HL-60 (cell line): Measurements from ENCODE around the gene CYB5B.

Experiments used
- DNase-seq, 2 experiments: peaks; one replicate each; pipeline ENCODE4 v3.0.0-alpha.2; 2010 to 2020; ENCODE audit warnings: low read depth in 1 of 2, low spot score in 1 of 2
- H3K27ac ChIP-seq: fragments of 250-450 bp; sonication (Bioruptor Pico); replicated peaks from 2 replicates; pipeline ENCODE4 v1.5.1; 2020; ENCODE audit warnings: mild to moderate bottlenecking, moderate library complexity
- H3K27me3 ChIP-seq: fragments of 250-450 bp; sonication (Bioruptor Pico); 2 replicates; pipeline ENCODE4 v1.5.1; 2021; ENCODE audit warnings: mild to moderate bottlenecking, moderate library complexity; ENCODE audit not compliant: insufficient read depth, poor library complexity, severe bottlenecking
- H3K4me3 ChIP-seq: replicated peaks from 2 replicates; pipeline ENCODE4 v1.5.1; 2011; ENCODE audit warnings: mild to moderate bottlenecking, control low read depth, low read length; ENCODE audit not compliant: insufficient read depth
- GABPA ChIP-seq: IDR thresholded peaks from 2 replicates; pipeline ENCODE4 v1.6.1; 2012; ENCODE audit warnings: low read depth
- POLR2AphosphoS5 ChIP-seq: IDR thresholded peaks from 2 replicates; pipeline ENCODE4 v1.6.1; 2012; ENCODE audit warnings: low read depth
- SPI1 ChIP-seq: IDR thresholded peaks from 2 replicates; pipeline ENCODE4 v1.6.1; 2012; ENCODE audit warnings: low read depth, mild to moderate bottlenecking, borderline replicate concordance
- TF ChIP-seq, protein P1 (sequence below): IDR thresholded peaks from one replicate; pipeline ENCODE4 v1.5.1; 2011; ENCODE audit warnings: low read length, control low read depth, inconsistent platforms; ENCODE audit not compliant: insufficient read depth
- TF ChIP-seq, protein P2 (sequence below): IDR thresholded peaks from 2 replicates; pipeline ENCODE4 v1.6.1; 2012; ENCODE audit warnings: low read depth; ENCODE audit not compliant: insufficient replicate concordance

CYB5B gene

DNA sequence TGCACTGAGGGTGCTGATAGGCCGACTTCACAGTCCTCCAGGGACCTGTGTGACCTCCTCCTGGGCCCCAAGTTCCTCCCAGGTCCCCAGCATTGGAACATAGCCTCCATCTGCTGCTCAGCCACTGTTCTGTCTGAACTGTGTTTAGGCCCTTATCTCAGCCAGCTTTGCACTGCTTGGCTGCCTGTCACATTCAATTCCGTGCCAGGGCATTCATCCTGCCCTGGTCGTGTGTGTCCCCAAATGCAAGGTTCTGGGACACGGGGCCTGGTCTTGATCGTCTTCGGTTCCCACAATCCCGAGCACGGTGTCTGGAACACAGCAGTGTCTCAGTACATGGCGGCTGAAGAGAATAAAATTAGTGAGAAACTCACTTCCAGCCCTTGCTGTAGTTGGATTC, 71.4 kb downstream of the CYB5B start:
- TF ChIP-seq, protein P1, sequence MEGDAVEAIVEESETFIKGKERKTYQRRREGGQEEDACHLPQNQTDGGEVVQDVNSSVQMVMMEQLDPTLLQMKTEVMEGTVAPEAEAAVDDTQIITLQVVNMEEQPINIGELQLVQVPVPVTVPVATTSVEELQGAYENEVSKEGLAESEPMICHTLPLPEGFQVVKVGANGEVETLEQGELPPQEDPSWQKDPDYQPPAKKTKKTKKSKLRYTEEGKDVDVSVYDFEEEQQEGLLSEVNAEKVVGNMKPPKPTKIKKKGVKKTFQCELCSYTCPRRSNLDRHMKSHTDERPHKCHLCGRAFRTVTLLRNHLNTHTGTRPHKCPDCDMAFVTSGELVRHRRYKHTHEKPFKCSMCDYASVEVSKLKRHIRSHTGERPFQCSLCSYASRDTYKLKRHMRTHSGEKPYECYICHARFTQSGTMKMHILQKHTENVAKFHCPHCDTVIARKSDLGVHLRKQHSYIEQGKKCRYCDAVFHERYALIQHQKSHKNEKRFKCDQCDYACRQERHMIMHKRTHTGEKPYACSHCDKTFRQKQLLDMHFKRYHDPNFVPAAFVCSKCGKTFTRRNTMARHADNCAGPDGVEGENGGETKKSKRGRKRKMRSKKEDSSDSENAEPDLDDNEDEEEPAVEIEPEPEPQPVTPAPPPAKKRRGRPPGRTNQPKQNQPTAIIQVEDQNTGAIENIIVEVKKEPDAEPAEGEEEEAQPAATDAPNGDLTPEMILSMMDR: no peak
- TF ChIP-seq, protein P2, sequence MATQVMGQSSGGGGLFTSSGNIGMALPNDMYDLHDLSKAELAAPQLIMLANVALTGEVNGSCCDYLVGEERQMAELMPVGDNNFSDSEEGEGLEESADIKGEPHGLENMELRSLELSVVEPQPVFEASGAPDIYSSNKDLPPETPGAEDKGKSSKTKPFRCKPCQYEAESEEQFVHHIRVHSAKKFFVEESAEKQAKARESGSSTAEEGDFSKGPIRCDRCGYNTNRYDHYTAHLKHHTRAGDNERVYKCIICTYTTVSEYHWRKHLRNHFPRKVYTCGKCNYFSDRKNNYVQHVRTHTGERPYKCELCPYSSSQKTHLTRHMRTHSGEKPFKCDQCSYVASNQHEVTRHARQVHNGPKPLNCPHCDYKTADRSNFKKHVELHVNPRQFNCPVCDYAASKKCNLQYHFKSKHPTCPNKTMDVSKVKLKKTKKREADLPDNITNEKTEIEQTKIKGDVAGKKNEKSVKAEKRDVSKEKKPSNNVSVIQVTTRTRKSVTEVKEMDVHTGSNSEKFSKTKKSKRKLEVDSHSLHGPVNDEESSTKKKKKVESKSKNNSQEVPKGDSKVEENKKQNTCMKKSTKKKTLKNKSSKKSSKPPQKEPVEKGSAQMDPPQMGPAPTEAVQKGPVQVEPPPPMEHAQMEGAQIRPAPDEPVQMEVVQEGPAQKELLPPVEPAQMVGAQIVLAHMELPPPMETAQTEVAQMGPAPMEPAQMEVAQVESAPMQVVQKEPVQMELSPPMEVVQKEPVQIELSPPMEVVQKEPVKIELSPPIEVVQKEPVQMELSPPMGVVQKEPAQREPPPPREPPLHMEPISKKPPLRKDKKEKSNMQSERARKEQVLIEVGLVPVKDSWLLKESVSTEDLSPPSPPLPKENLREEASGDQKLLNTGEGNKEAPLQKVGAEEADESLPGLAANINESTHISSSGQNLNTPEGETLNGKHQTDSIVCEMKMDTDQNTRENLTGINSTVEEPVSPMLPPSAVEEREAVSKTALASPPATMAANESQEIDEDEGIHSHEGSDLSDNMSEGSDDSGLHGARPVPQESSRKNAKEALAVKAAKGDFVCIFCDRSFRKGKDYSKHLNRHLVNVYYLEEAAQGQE: no peak
- Histone ChIP-seq H3K27ac (no peak overlapping the region), H3K4me3 (no peak overlapping the region), H3K27me3 (no peaks in the 10 kb centered on the region)
- DNase-seq: no peak

DNA sequence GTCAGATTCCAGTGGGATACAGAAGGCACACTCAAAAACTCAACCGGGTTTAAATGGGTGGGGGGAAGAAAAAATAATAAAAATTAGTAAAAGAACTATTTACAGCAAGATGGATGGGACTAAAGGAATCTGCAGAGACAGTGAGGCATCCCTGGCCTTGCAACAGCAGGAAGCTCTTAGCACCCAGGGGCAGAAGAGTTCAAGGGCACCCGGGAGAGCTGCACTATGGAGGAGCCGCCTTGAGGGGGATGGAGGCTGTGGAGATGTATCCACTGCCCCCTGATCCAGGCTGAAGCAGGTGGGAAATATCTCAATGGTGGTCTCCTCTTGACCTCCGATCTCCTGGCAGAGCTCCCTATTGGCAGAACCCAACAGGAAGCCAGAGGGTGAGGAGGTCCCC, 72.0 kb downstream of the CYB5B start:
- Histone ChIP-seq H3K4me3 (no peak overlapping the region), H3K27me3 (no peaks in the 10 kb centered on the region), H3K27ac (no peak overlapping the region)
- TF ChIP-seq GABPA: no peak
- TF ChIP-seq, protein P2: no peak
- no peak for TF ChIP-seq POLR2AphosphoS5
- TF ChIP-seq SPI1: no peak
- TF ChIP-seq, protein P1: no peak
- DNase-seq: no peak

DNA sequence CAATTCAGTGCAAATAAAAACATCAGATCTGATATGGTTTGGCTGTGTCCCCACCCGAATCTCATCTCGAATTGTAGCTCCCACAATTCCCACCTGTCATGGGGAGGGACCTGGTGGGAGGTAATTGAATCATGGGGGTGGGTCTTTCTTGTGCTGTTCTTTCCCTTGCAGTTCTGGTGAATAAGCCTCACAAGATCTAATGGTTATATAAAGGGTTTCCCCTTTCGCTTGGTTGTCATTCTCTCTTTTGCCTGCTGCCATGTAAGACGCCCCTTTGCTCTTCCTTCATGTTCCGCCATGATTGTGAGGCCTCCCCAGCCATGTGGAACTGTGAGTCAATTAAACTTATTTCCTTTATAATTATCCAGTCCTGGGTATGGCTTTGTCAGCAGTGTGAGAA, 72.5 kb downstream of the CYB5B start:
- TF ChIP-seq POLR2AphosphoS5 (no peak), SPI1 (no peak), GABPA (no peak)
- TF ChIP-seq, protein P1: no peak
- TF ChIP-seq, protein P2: no peak
- no peak for DNase-seq
- no peak overlapping the region for H3K27ac ChIP-seq
- H3K27me3 ChIP-seq: no peaks in the 10 kb centered on the region
- no peak overlapping the region for H3K4me3 ChIP-seq
